ENCODE measurements around the gene KERA. TPM values are rescaled to one million over a fixed set of nuclear protein-coding genes. Genes with fewer than 3 reads are reported as not detected.

KERA gene
- polyA plus RNA-seq, 3 donors = not detected

GRCh38 chr12:91080041-91080440, 22.2 kb upstream of the KERA start:
- Mint-ChIP-seq H3K27me3 (ENCODE audit: low read depth in 3 of 3) (peaks cover 0 to 3% (median 1%) of the 10 kb centered on the region in 3 donors), H3K27ac (no peak overlapping the region), H3K4me3 (no peak overlapping the region), H3K4me1 (no peaks in the 10 kb centered on the region), H3K36me3 (no peaks in the 10 kb centered on the region), H3K9me3 (peaks cover 0 to 2% (median 0%) of the 10 kb centered on the region in 7 donors)
- intact Hi-C loops (cut with micrococcal nuclease) = no loop called here
- Histone ChIP-seq H3K4me3 (replicated peaks in 1 of 3; ENCODE audit: low read depth in 2 of 3, low read length in 3 of 3) (no peak overlapping the region), H3K4me2 (replicated peaks; ENCODE audit: extremely low read depth, low read length, poor library complexity, severe bottlenecking) (no peak overlapping the region), H3K79me2 (ENCODE audit: insufficient read depth, low read length) (no peaks in the 10 kb centered on the region), H3K9ac (ENCODE audit: insufficient read depth, low read length, poor library complexity, severe bottlenecking) (no peak overlapping the region), H3K27me3 (ENCODE audit: control insufficient read depth in 2 of 2, insufficient read depth in 2 of 2, low read length in 2 of 2) (no peaks in the 10 kb centered on the region), H4K20me1 (ENCODE audit: insufficient read depth, low read length) (no peaks in the 10 kb centered on the region), H3K9me3 (replicated peaks in 1 of 2; ENCODE audit: control insufficient read depth in 1 of 2, insufficient read depth in 1 of 2, low read length in 2 of 2) (no peaks in the 10 kb centered on the region), H2AFZ (ENCODE audit: insufficient read depth, low read depth, low read length, poor library complexity, severe bottlenecking) (no peak overlapping the region), H3K27ac (ENCODE audit: low read depth in 1 of 2, low read length in 2 of 2) (no peak overlapping the region), H3K36me3 (replicated peaks in 1 of 2; ENCODE audit: control insufficient read depth in 1 of 2, insufficient read depth in 2 of 2, low read length in 2 of 2) (no peaks in the 10 kb centered on the region), H3K4me1 (ENCODE audit: control insufficient read depth in 1 of 2, insufficient read depth in 2 of 2, low read length in 2 of 2) (no peaks in the 10 kb centered on the region)
- no CpG with 5 or more reads among the region's 1 CpG for WGBS (ENCODE audit: insufficient coverage)
- DNase-seq = no peak
- TF ChIP-seq CTCF (IDR thresholded peaks at IDR 0.05) = no peak

- no peaks in the 10 kb centered on the region for H3K36me3 Mint-ChIP-seq
- no CpG with 5 or more reads among the region's 1 CpG for WGBS (ENCODE audit: insufficient coverage)
- no peak overlapping the region for H3K4me2 ChIP-seq (replicated peaks; ENCODE audit: extremely low read depth, low read length, poor library complexity, severe bottlenecking)
Measured at GRCh38 chr12:91078501-91078900, 20.7 kb upstream of the KERA start.

More at GRCh38 chr12:91078501-91078900, 20.7 kb upstream of the KERA start:
- H2AFZ ChIP-seq (ENCODE audit: insufficient read depth, low read depth, low read length, poor library complexity, severe bottlenecking) = no peak overlapping the region
- Mint-ChIP-seq H3K4me3 (no peak overlapping the region), H3K4me1 (no peaks in the 10 kb centered on the region), H3K27ac (no peak overlapping the region), H3K9me3 (peaks cover 0 to 2% (median 0%) of the 10 kb centered on the region in 7 donors), H3K27me3 (ENCODE audit: low read depth in 3 of 3) (peaks cover 0 to 4% (median 1%) of the 10 kb centered on the region in 3 donors)
- H3K36me3 ChIP-seq (replicated peaks in 1 of 2; ENCODE audit: control insufficient read depth in 1 of 2, insufficient read depth in 2 of 2, low read length in 2 of 2) = no peaks in the 10 kb centered on the region
- H3K4me3 ChIP-seq (replicated peaks in 1 of 3; ENCODE audit: low read depth in 2 of 3, low read length in 3 of 3) = no peak overlapping the region
- no peak overlapping the region for H3K9ac ChIP-seq (ENCODE audit: insufficient read depth, low read length, poor library complexity, severe bottlenecking)
- no peaks in the 10 kb centered on the region for H3K9me3 ChIP-seq (replicated peaks in 1 of 2; ENCODE audit: control insufficient read depth in 1 of 2, insufficient read depth in 1 of 2, low read length in 2 of 2)
- no peaks in the 10 kb centered on the region for H3K27me3 ChIP-seq (ENCODE audit: control insufficient read depth in 2 of 2, insufficient read depth in 2 of 2, low read length in 2 of 2)
- intact Hi-C loops (cut with micrococcal nuclease) = no loop called here
- no peak overlapping the region for H3K27ac ChIP-seq (ENCODE audit: low read depth in 1 of 2, low read length in 2 of 2)
- H4K20me1 ChIP-seq (ENCODE audit: insufficient read depth, low read length) = no peaks in the 10 kb centered on the region
- no peak for TF ChIP-seq CTCF (IDR thresholded peaks at IDR 0.05)
- H3K4me1 ChIP-seq (ENCODE audit: control insufficient read depth in 1 of 2, insufficient read depth in 2 of 2, low read length in 2 of 2) = no peaks in the 10 kb centered on the region
- DNase-seq = no peak
- no peaks in the 10 kb centered on the region for H3K79me2 ChIP-seq (ENCODE audit: insufficient read depth, low read length)
